A673 (cell line): ENCODE data around the gene NEGR1. TPM values are rescaled to one million over a fixed set of nuclear protein-coding genes. Genes with fewer than 3 reads are reported as not detected.
"Not testable (repeated sequence)": the region's sequence is repeated elsewhere in the genome, so short reads cannot be mapped to it uniquely, and the experiment has no call there.

Experiments
- BruUV-seq: library from RNA; stranded (reverse); fragments of 400-500 nt; replicated peaks from 2 replicates; lab custom pipeline; 2021; lab: Mats Ljungman, UMichigan
- CTCF ChIA-PET: fragments of 300-600 bp; sonication (Branson Sonifier 250); formaldehyde crosslinking; loops from one replicate; lab custom pipeline; 2022; ENCODE audit warnings: antibody characterized with exemption; lab: Charles Lee
- POLR2A ChIA-PET: fragments of 300-600 bp; sonication (Branson Sonifier 250); formaldehyde crosslinking; loops from one replicate; lab custom pipeline; 2022; ENCODE audit warnings: antibody characterized with exemption; ENCODE audit not compliant: low non-redundant PET; lab: Charles Lee
- DNase-seq: peaks from one replicate; pipeline ENCODE4 v3.0.0-alpha.2; 2015; ENCODE audit warnings: low spot score
- H3K27ac ChIP-seq: fragments of 200-600 bp; sonication (generic); 2 replicates; pipeline ENCODE4 v1.5.1; 2016; ENCODE audit warnings: mixed run types, low read depth, mild to moderate bottlenecking, mixed read lengths, antibody characterized with exemption, low read length; ENCODE audit not compliant: poor library complexity, severe bottlenecking
- H3K27me3 ChIP-seq: fragments of 200-600 bp; sonication (generic); replicated peaks from 2 replicates; pipeline ENCODE4 v1.6.1; 2017; ENCODE audit warnings: mixed run types, low read depth, mild to moderate bottlenecking, mixed read lengths, antibody characterized with exemption, low read length; ENCODE audit not compliant: insufficient read depth, poor library complexity
- H3K36me3 ChIP-seq: fragments of 200-600 bp; sonication (generic); 2 replicates; pipeline ENCODE4 v1.6.1; 2016; ENCODE audit warnings: mixed run types, mild to moderate bottlenecking, mixed read lengths, antibody characterized with exemption, low read length; ENCODE audit not compliant: insufficient read depth, poor library complexity, severe bottlenecking
- H3K4me1 ChIP-seq: fragments of 200-600 bp; sonication (generic); 2 replicates; pipeline ENCODE4 v1.6.1; 2017; ENCODE audit warnings: mixed run types, mild to moderate bottlenecking, mixed read lengths, antibody characterized with exemption, low read length; ENCODE audit not compliant: insufficient read depth, poor library complexity, severe bottlenecking
- H3K4me3 ChIP-seq: fragments of 200-600 bp; sonication (generic); 2 replicates; pipeline ENCODE4 v1.5.1; 2016; ENCODE audit warnings: low read depth, mixed run types, mild to moderate bottlenecking, mixed read lengths, low read length; ENCODE audit not compliant: poor library complexity, severe bottlenecking
- H3K9me3 ChIP-seq: fragments of 200-600 bp; sonication (generic); 2 replicates; pipeline ENCODE4 v1.6.1; 2016; ENCODE audit warnings: mixed run types, low read depth, mild to moderate bottlenecking, mixed read lengths, antibody characterized with exemption, low read length; ENCODE audit not compliant: poor library complexity, severe bottlenecking
- EZH2 ChIP-seq: fragments of 200-600 bp; sonication (generic); IDR thresholded peaks from 2 replicates; pipeline ENCODE4 v1.6.1; 2017; ENCODE audit warnings: borderline replicate concordance, low read depth, mild to moderate bottlenecking, mixed read lengths, antibody characterized with exemption, low read length; ENCODE audit not compliant: poor library complexity, severe bottlenecking
- intact Hi-C: fragments of 100-400 bp; cut with micrococcal nuclease; formaldehyde crosslinking; loops from one replicate; pipeline ENCODE4 v1.10.0; 2022; ENCODE audit not compliant: unreplicated experiment
- total RNA-seq: library from RNA; stranded (reverse); gene quantifications from 2 replicates; pipeline ENCODE4 v1.2.3, GENCODE V29; 2021
- TF ChIP-seq, protein P1 (sequence below): fragments of 300-800, 200-600 bp; sonication (generic); conservative IDR thresholded peaks from 2 replicates; pipeline ENCODE4 v1.5.1; 2017; ENCODE audit warnings: low read depth, mild to moderate bottlenecking, antibody characterized with exemption, low read length, moderate library complexity, mixed read lengths

The NEGR1 gene
- total RNA-seq, 1 experiment from 2014 or later: 7.6 TPM

GRCh38 chr1:72262735-72263134 is 19.6 kb downstream of the NEGR1 start:
- intact Hi-C loops: no loop called here
- Histone ChIP-seq H3K27me3 (no peaks in the 10 kb centered on the region), H3K4me1 (no peaks in the 10 kb centered on the region), H3K36me3 (no peaks in the 10 kb centered on the region), H3K4me3 (no peak overlapping the region), H3K27ac (no peak overlapping the region), H3K9me3 (no peaks in the 10 kb centered on the region)
- no TSS peak for BruUV-seq
- ChIA-PET POLR2A (no interaction called here), CTCF (no interaction called here)
- no peak for DNase-seq
- TF ChIP-seq EZH2: no peak
- TF ChIP-seq, protein P1, sequence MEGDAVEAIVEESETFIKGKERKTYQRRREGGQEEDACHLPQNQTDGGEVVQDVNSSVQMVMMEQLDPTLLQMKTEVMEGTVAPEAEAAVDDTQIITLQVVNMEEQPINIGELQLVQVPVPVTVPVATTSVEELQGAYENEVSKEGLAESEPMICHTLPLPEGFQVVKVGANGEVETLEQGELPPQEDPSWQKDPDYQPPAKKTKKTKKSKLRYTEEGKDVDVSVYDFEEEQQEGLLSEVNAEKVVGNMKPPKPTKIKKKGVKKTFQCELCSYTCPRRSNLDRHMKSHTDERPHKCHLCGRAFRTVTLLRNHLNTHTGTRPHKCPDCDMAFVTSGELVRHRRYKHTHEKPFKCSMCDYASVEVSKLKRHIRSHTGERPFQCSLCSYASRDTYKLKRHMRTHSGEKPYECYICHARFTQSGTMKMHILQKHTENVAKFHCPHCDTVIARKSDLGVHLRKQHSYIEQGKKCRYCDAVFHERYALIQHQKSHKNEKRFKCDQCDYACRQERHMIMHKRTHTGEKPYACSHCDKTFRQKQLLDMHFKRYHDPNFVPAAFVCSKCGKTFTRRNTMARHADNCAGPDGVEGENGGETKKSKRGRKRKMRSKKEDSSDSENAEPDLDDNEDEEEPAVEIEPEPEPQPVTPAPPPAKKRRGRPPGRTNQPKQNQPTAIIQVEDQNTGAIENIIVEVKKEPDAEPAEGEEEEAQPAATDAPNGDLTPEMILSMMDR: no peak

- Histone ChIP-seq H3K9me3 (no peaks in the 10 kb centered on the region), H3K27me3 (no peaks in the 10 kb centered on the region), H3K27ac (no peak overlapping the region), H3K4me1 (no peaks in the 10 kb centered on the region), H3K4me3 (no peak overlapping the region), H3K36me3 (no peaks in the 10 kb centered on the region)
- no peak for TF ChIP-seq EZH2
- no TSS peak for BruUV-seq
- DNase-seq: no peak
- ChIA-PET POLR2A (no interaction called here), CTCF (interaction anchor here (0.5 kb wide), 1 partner anchor 169 kb away, joined by 3 read pairs; no protein-coding TSS in a partner anchor)
- intact Hi-C loops: no loop called here
Measured at GRCh38 chr1:72253132-72253531, 29.2 kb downstream of the NEGR1 start.

- Histone ChIP-seq H3K4me1 (no peaks in the 10 kb centered on the region), H3K4me3 (no peak overlapping the region), H3K36me3 (no peaks in the 10 kb centered on the region), H3K27ac (no peak overlapping the region), H3K27me3 (no peaks in the 10 kb centered on the region), H3K9me3 (no peaks in the 10 kb centered on the region)
- TF ChIP-seq, protein P1: no peak
- TF ChIP-seq EZH2: no peak
- POLR2A ChIA-PET: no interaction called here
- no TSS peak for BruUV-seq
- intact Hi-C loops: no loop called here
- CTCF ChIA-PET: no interaction called here
- DNase-seq: no peak
Measured at GRCh38 chr1:72241397-72241796, 40.9 kb downstream of the NEGR1 start.

GRCh38 chr1:72235931-72236330 is 46.4 kb downstream of the NEGR1 start:
- intact Hi-C loops, H3K9me3 ChIP-seq, CTCF ChIA-PET, H3K4me1 ChIP-seq, H3K4me3 ChIP-seq, DNase-seq, H3K36me3 ChIP-seq, H3K27me3 ChIP-seq, H3K27ac ChIP-seq, BruUV-seq, POLR2A ChIA-PET: not testable (repeated sequence)
